Measurements from ENCODE around the gene KLHDC3. TPM values are rescaled to one million over a fixed set of nuclear protein-coding genes. Genes with fewer than 3 reads are reported as not detected.

KLHDC3 gene
- total and polyA plus RNA-seq, 2 experiments from 2014 or later, result 88.2 to 184 TPM

GRCh38 chr6:43012364-43012763, 1.7 kb upstream of the KLHDC3 start:
- Mint-ChIP-seq H3K36me3 (ENCODE audit: low read depth) (peaks cover 67% of the 10 kb centered on the region), H3K27ac (no peak overlapping the region), H3K27me3 (ENCODE audit: insufficient read depth, low read depth, poor library complexity) (peaks cover 22% of the 10 kb centered on the region), H3K4me1 (peaks cover 30% of the 10 kb centered on the region), H3K4me3 (peak overlapping the region; percentile 92), H3K9me3 (no peaks in the 10 kb centered on the region)
- Histone ChIP-seq H4K20me1 (replicated peaks; ENCODE audit: insufficient read depth) (peaks cover 19% of the 10 kb centered on the region), H3F3A (replicated peaks; ENCODE audit: low read depth) (0 out of 2 replicates have a peak, but pooled peaks cover 21% of the 10 kb centered on the region), H3K4me2 (peak overlapping the region; percentile 99), H2AFZ (no peak overlapping the region), H3K4me1 (ENCODE audit: insufficient read depth) (peaks cover 16% of the 10 kb centered on the region), H3K9me2 (ENCODE audit: insufficient read depth) (no peaks in the 10 kb centered on the region), H3K27ac (ENCODE audit: low read depth) (no peak overlapping the region), H3K36me3 (ENCODE audit: insufficient read depth) (peaks cover 12% of the 10 kb centered on the region; the same call in 1 of the 2 replicates), H3K79me2 (replicated peaks; ENCODE audit: insufficient read depth) (peaks cover 45% of the 10 kb centered on the region), H3K4me3 (peak overlapping the region; percentile 82), H3K27me3 (ENCODE audit: insufficient read depth) (no peaks in the 10 kb centered on the region)
- DNase-seq (ENCODE audit: low spot score), result no peak
- no peak for ATAC-seq
- TF ChIP-seq ZNF331 (CRISPR knock-in tag; IDR thresholded peaks at IDR 0.05; ENCODE audit: low read depth) (no peak), EZH2 (IDR thresholded peaks at IDR 0.05; ENCODE audit: low read depth, unreplicated experiment) (no peak), JUNB (IDR thresholded peaks at IDR 0.05; ENCODE audit: unreplicated experiment) (no peak), EZH2phosphoT487 (IDR thresholded peaks at IDR 0.05; ENCODE audit: unreplicated experiment) (no peak), STAT1 (IDR thresholded peaks at IDR 0.05; ENCODE audit: unreplicated experiment) (no peak)
- TF ChIP-seq, protein P1, sequence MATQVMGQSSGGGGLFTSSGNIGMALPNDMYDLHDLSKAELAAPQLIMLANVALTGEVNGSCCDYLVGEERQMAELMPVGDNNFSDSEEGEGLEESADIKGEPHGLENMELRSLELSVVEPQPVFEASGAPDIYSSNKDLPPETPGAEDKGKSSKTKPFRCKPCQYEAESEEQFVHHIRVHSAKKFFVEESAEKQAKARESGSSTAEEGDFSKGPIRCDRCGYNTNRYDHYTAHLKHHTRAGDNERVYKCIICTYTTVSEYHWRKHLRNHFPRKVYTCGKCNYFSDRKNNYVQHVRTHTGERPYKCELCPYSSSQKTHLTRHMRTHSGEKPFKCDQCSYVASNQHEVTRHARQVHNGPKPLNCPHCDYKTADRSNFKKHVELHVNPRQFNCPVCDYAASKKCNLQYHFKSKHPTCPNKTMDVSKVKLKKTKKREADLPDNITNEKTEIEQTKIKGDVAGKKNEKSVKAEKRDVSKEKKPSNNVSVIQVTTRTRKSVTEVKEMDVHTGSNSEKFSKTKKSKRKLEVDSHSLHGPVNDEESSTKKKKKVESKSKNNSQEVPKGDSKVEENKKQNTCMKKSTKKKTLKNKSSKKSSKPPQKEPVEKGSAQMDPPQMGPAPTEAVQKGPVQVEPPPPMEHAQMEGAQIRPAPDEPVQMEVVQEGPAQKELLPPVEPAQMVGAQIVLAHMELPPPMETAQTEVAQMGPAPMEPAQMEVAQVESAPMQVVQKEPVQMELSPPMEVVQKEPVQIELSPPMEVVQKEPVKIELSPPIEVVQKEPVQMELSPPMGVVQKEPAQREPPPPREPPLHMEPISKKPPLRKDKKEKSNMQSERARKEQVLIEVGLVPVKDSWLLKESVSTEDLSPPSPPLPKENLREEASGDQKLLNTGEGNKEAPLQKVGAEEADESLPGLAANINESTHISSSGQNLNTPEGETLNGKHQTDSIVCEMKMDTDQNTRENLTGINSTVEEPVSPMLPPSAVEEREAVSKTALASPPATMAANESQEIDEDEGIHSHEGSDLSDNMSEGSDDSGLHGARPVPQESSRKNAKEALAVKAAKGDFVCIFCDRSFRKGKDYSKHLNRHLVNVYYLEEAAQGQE (IDR thresholded peaks at IDR 0.05; ENCODE audit: unreplicated experiment), result no peak

DNA sequence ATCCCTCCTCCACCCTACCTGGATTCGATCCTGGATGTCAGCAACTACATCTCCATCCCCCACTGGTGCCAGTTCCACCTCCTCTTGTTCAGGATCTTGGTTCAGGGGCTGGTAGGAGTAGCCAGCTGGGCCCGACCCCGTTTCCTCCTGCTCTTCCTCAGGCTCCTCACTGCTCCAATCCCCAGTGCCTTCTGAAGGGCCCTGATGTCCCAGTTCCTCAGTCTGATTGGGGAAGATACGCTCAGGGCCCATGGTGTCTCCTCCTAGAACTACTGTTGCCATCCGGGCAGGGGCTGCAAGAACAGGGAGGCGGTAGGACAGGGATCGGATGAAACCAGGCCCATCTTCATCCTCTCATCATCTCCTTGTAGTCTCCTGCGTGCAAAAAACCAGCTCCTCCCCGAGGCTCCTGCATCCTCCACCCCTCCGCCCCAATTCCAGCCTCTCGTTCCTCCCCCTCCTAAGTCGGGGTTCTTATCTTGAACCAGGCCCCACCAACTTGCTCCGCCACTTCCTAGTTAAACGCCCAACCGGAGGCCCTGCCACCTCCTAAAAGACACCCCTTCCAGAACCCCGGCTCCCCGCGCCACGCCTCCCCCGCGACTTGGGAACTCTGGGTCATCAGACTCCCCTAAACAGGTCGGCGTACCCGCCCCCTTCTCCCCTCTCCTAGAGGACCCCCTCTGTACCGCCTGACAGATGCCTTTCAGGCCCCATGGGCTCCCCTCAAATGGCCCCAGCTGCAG, 779 bp upstream of the KLHDC3 start:
- DNase-seq (ENCODE audit: low spot score) (no peak), ATAC-seq (peak; percentile 37)
- peak overlapping the region; percentile 92 for H3K4me3 Mint-ChIP-seq
- H3K4me1 ChIP-seq (ENCODE audit: insufficient read depth), result peaks cover 16% of the 10 kb centered on the region
- peaks cover 23% of the 10 kb centered on the region for H3K27me3 Mint-ChIP-seq (ENCODE audit: insufficient read depth, low read depth, poor library complexity)
- peaks cover 67% of the 10 kb centered on the region for H3K36me3 Mint-ChIP-seq (ENCODE audit: low read depth)
- H4K20me1 ChIP-seq (replicated peaks; ENCODE audit: insufficient read depth), result peaks cover 17% of the 10 kb centered on the region
- peak overlapping the region; percentile 95 for H3K27ac Mint-ChIP-seq
- H3K4me3 ChIP-seq, result peak overlapping the region; percentile 82
- H3K27me3 ChIP-seq (ENCODE audit: insufficient read depth), result no peaks in the 10 kb centered on the region
- peak overlapping the region; percentile 83; the same call in 1 of the 2 replicates for H3K27ac ChIP-seq (ENCODE audit: low read depth)
- H3K4me1 Mint-ChIP-seq, result peaks cover 30% of the 10 kb centered on the region
- H3K79me2 ChIP-seq (replicated peaks; ENCODE audit: insufficient read depth), result peaks cover 45% of the 10 kb centered on the region
- H3K36me3 ChIP-seq (ENCODE audit: insufficient read depth), result peaks cover 8% of the 10 kb centered on the region; the same call in 1 of the 2 replicates
- no peaks in the 10 kb centered on the region for H3K9me2 ChIP-seq (ENCODE audit: insufficient read depth)
- 0 out of 2 replicates have a peak, but pooled peaks cover 21% of the 10 kb centered on the region for H3F3A ChIP-seq (replicated peaks; ENCODE audit: low read depth)
- peak overlapping the region; percentile 99 for H3K4me2 ChIP-seq
- peak overlapping the region; percentile 12; the same call in 1 of the 2 replicates for H2AFZ ChIP-seq
- H3K9me3 Mint-ChIP-seq, result no peaks in the 10 kb centered on the region
- no peak for TF ChIP-seq EZH2phosphoT487 (IDR thresholded peaks at IDR 0.05; ENCODE audit: unreplicated experiment)
- TF ChIP-seq, protein P1 (IDR thresholded peaks at IDR 0.05; ENCODE audit: unreplicated experiment), result no peak
- no peak for TF ChIP-seq JUNB (IDR thresholded peaks at IDR 0.05; ENCODE audit: unreplicated experiment)
- no peak for TF ChIP-seq CREB1 (CRISPR knock-in tag; IDR thresholded peaks at IDR 0.05; ENCODE audit: low read depth)
- no peak for TF ChIP-seq EZH2 (IDR thresholded peaks at IDR 0.05; ENCODE audit: low read depth, unreplicated experiment)
- no peak for TF ChIP-seq ZNF331 (CRISPR knock-in tag; IDR thresholded peaks at IDR 0.05; ENCODE audit: low read depth)
- no peak for TF ChIP-seq STAT1 (IDR thresholded peaks at IDR 0.05; ENCODE audit: unreplicated experiment)
- no peak for TF ChIP-seq CTCF (conservative IDR thresholded peaks at IDR 0.05; ENCODE audit: low read depth in 2 of 2)
- no peak for TF ChIP-seq NANOG (IDR thresholded peaks at IDR 0.05; ENCODE audit: borderline replicate concordance)
- TF ChIP-seq ZNF114 (CRISPR knock-in tag; IDR thresholded peaks at IDR 0.05), result no peak
- TF ChIP-seq POLR2AphosphoS5 (IDR thresholded peaks at IDR 0.05; ENCODE audit: low read depth), result no peak
